Endothelial cell (in vitro differentiated cells): ENCODE data around the gene HGFAC. TPM values are rescaled to one million over a fixed set of nuclear protein-coding genes. Genes with fewer than 3 reads are reported as not detected.

ENCODE experiments used
- DNase-seq: peaks from one replicate; pipeline ENCODE4 v3.0.0; 2021; ENCODE audit warnings: low spot score
- H3K27ac Mint-ChIP-seq: one replicate; pipeline ENCODE4 v1.8.0; 2021; ENCODE audit warnings: mixed read lengths, inconsistent platforms; ENCODE audit not compliant: unreplicated experiment
- H3K27me3 Mint-ChIP-seq: one replicate; pipeline ENCODE4 v1.8.0; 2021; ENCODE audit warnings: mild to moderate bottlenecking, moderate library complexity, mixed read lengths, inconsistent platforms; ENCODE audit not compliant: unreplicated experiment
- H3K36me3 Mint-ChIP-seq: one replicate; pipeline ENCODE4 v1.8.0; 2021; ENCODE audit warnings: mild to moderate bottlenecking, low read depth, mixed read lengths, inconsistent platforms; ENCODE audit not compliant: unreplicated experiment
- H3K4me1 Mint-ChIP-seq: one replicate; pipeline ENCODE4 v1.8.0; 2021; ENCODE audit warnings: mild to moderate bottlenecking, mixed read lengths, inconsistent platforms; ENCODE audit not compliant: unreplicated experiment
- H3K4me3 Mint-ChIP-seq: one replicate; pipeline ENCODE4 v1.8.0; 2021; ENCODE audit warnings: mild to moderate bottlenecking, mixed read lengths, inconsistent platforms; ENCODE audit not compliant: unreplicated experiment
- H3K9me3 Mint-ChIP-seq: one replicate; pipeline ENCODE4 v1.8.0; 2021; ENCODE audit warnings: mixed read lengths, inconsistent platforms; ENCODE audit not compliant: unreplicated experiment
- total RNA-seq: library from RNA; stranded (reverse); fragmentation: NEBNext Ultra II Directional; extraction: Animal tissue kit (Norgen Biotek cat#: 25700); gene quantifications from one replicate; pipeline ENCODE4 v1.2.1, GENCODE V29; 2021; ENCODE audit not compliant: unreplicated experiment
- TF ChIP-seq, protein P1 (sequence below): fragments of 200-600 bp; sonication (generic); IDR thresholded peaks from one replicate; pipeline ENCODE4 v1.5.0; 2021; ENCODE audit warnings: antibody characterized with exemption; ENCODE audit not compliant: unreplicated experiment

The HGFAC gene
- total RNA-seq, 1 donor from 2014 or later = 2.4 TPM

DNA sequence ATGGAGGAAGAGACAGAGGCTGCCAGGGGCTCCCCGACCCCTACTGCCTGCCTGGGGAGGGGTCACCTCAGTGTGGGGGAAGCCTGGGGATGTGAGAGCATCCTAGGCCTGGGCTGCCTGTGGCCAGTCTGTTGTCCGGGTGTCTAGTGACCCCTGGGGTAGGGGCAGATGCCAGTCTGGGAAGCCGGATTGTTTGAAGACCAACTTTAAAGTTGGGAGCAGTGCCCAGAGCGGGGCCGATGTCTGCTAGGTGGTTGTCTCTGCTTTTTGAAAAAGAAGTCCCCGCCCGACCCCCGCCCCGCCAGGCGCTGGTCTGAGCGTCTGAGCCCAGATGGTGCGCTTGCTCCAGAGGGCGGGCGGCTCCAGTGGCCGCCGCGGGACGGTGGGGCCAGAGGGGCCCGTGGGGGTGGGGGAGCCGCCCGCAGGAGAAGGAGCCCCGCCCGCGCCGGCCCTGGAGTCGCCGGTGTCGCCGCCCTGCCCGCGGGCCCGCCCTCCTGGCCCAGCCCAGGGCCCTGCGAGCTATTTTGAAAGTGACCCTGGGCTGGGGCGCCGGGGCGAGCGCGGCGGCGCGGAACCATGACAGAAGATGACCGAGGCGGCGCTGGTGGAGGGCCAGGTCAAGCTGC lies 21.1 kb downstream of the HGFAC start, which contains the start of gene DOK7:
Gene DOK7, plus strand, starts transcription at position 517 of the 626 bp plus-strand sequence. Its CDS starts 70 bp downstream, at position 587.
- no peaks in the 10 kb centered on the region for H3K36me3 Mint-ChIP-seq
- no peak within 1 kb of the TSS for H3K27ac Mint-ChIP-seq
- peaks cover 4% of the 10 kb centered on the region for H3K4me1 Mint-ChIP-seq
- peaks cover 8% of the 10 kb centered on the region for H3K27me3 Mint-ChIP-seq
- no peak for DNase-seq
- TF ChIP-seq, protein P1, sequence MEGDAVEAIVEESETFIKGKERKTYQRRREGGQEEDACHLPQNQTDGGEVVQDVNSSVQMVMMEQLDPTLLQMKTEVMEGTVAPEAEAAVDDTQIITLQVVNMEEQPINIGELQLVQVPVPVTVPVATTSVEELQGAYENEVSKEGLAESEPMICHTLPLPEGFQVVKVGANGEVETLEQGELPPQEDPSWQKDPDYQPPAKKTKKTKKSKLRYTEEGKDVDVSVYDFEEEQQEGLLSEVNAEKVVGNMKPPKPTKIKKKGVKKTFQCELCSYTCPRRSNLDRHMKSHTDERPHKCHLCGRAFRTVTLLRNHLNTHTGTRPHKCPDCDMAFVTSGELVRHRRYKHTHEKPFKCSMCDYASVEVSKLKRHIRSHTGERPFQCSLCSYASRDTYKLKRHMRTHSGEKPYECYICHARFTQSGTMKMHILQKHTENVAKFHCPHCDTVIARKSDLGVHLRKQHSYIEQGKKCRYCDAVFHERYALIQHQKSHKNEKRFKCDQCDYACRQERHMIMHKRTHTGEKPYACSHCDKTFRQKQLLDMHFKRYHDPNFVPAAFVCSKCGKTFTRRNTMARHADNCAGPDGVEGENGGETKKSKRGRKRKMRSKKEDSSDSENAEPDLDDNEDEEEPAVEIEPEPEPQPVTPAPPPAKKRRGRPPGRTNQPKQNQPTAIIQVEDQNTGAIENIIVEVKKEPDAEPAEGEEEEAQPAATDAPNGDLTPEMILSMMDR = no peak
- H3K4me3 Mint-ChIP-seq = no peak within 1 kb of the TSS
- no peaks in the 10 kb centered on the region for H3K9me3 Mint-ChIP-seq

DNA sequence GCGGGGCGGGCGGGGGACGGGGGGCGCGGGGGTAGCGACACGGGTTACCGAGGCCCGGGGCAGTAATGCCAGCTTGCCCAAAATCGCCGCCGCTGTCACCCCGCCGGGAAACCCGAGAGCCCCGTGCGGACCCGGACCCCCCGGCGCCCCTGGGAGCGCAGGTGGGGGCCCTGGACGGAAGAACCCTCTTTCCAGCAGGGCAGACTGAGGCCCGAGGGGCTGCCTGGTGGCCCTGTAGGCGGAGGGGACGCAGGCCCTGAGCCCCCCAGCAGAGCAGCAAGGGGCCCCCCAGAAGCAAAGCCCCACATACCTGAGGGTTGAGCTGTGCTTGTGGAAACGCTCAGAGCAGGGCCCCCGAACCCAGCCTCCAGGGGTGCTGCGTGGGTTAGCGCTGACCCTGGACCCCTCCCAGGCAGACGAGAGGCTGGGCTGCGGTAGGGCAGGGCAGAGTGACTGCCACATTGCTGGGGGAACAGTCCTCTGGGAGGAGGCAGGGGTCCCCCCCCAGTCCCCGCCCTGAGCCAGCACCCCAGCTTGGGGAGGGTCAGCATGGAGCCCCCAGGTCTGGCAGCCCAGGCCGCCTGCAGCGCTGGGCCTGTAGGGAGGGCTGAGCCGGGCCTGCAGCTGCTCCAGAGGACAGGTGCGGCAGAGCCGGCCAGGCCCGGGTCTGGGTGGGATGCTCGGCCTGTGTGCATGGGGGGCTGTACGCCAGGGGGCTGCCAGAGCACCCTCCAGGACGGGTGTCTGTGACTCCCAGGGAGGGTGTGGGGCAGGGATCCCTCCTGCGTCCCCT lies 22.0 kb downstream of the HGFAC start:
- H3K4me1 Mint-ChIP-seq = peaks cover 4% of the 10 kb centered on the region
- H3K4me3 Mint-ChIP-seq = no peak overlapping the region
- H3K27me3 Mint-ChIP-seq = peaks cover 8% of the 10 kb centered on the region

DNA sequence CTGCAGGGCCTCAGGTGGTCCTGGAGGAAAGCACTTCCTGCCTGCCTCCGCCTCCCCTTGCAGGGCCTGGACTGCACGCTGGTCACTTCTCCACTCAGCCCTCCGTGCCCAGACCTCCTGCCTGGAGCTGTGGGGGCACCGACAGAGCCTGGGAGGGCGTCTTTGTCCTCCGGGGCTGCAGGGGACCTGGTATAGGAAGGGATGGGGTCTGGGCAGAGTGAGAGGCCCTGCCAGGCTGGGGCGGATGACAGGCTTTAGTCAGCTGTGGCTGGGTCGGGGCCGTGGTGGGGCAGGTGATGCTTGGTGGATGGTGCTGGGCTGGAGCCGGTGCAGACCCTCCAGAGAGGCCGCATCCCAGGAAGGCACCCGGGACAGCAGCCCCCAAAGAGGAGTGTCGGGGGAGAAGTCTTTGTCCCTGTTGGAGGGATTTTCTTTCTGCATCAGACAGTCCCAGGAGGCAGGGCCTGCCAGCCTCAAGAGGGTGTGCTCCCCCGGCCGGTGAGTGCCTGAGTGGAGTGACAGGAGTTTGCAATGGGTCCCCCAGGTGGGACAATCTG lies 22.7 kb downstream of the HGFAC start:
- H3K4me3 Mint-ChIP-seq = no peak overlapping the region
- H3K27ac Mint-ChIP-seq = no peak overlapping the region
- no peak for DNase-seq
- peaks cover 4% of the 10 kb centered on the region for H3K4me1 Mint-ChIP-seq
- TF ChIP-seq, protein P1 = no peak
- H3K27me3 Mint-ChIP-seq = peaks cover 8% of the 10 kb centered on the region
- no peaks in the 10 kb centered on the region for H3K36me3 Mint-ChIP-seq
- H3K9me3 Mint-ChIP-seq = no peaks in the 10 kb centered on the region

More for the DNA sequence above, 22.0 kb downstream of the HGFAC start:
- TF ChIP-seq, protein P1 = no peak
- no peaks in the 10 kb centered on the region for H3K9me3 Mint-ChIP-seq
- DNase-seq = no peak
- H3K27ac Mint-ChIP-seq = no peak overlapping the region
- H3K36me3 Mint-ChIP-seq = no peaks in the 10 kb centered on the region

DNA sequence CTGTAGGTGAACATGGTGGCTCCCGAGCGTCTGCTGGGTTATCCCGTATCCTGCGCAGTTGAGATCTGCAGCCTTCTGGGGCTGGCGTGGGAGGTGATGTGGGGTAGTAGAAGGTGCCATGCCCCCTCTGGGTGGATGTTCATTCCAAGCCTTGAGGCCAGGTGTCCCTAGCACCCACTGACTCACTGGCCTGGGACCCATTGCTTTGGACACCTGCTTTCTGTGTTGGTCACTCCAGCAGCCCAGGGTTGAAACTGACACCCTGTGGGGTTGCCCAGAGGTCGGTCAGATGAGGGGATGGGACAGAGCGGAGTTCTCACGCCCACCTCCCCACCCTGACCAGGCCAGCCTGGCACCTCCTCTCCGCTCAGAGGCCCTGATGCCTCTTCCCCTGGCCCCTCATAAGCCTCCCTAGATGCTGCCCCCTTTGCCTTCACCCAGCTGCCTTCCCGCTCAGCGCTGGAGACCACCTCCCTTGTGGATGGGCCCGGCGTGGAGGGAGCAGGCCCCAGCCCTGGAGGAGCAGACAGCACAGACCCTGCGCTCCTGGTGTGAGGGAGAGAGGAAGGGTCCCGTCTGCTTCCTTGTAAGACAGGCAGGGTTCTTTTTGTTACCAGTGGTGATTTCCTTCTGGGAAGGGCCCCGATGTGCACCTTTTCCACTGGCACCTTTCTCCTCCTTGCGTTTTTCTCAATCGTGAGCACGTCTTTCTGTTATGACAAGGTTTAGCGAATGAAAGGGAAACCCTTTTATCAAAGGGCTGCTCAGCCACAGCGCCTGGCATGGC lies 23.3 kb downstream of the HGFAC start:
- H3K27me3 Mint-ChIP-seq = peaks cover 8% of the 10 kb centered on the region
- H3K4me3 Mint-ChIP-seq = no peak overlapping the region
- no peaks in the 10 kb centered on the region for H3K36me3 Mint-ChIP-seq
- H3K4me1 Mint-ChIP-seq = peaks cover 4% of the 10 kb centered on the region
- TF ChIP-seq, protein P1 = no peak
- no peaks in the 10 kb centered on the region for H3K9me3 Mint-ChIP-seq
- H3K27ac Mint-ChIP-seq = no peak overlapping the region
- no peak for DNase-seq
